Activated effector memory CD4-positive, alpha-beta T cell treated with anti-CD3 and anti-CD28 coated beads, Interleukin-2, amount 50 U/mL, for 16 hours (primary cell): ENCODE measurements around the gene PDRG1.
A peak's percentile ranks its signal among the peaks of the same experiment; 100 is the strongest.

Experiments used
- DNase-seq: peaks from one replicate; pipeline ENCODE4 v3.0.0-alpha.2; 2020

The PDRG1 gene

GRCh38 chr20:31951530-31952453, at the start of gene PDRG1:
TSS of gene PDRG1 (minus strand) at chr20:31952046. CDS start at chr20:31951961, 85 bp downstream.
- peak; percentile 99 for DNase-seq

GRCh38 chr20:31998246-31998645, 46.4 kb upstream of the PDRG1 start:
- no peak for DNase-seq

- no peak for DNase-seq
These were observed 45.1 kb upstream of the PDRG1 start for GRCh38 chr20:31996996-31997395.

- DNase-seq, result no peak
These were observed 40.2 kb upstream of the PDRG1 start for GRCh38 chr20:31992086-31992485.

GRCh38 chr20:31991339-31991705, 39.5 kb upstream of the PDRG1 start:
- no peak for DNase-seq

GRCh38 chr20:31990641-31991338, 38.9 kb upstream of the PDRG1 start:
- DNase-seq, result no peak

- DNase-seq, result no peak
These were observed 37.3 kb upstream of the PDRG1 start for GRCh38 chr20:31989030-31989645.

GRCh38 chr20:31988430-31989015, 36.7 kb upstream of the PDRG1 start:
- DNase-seq, result no peak

GRCh38 chr20:31987744-31988143, 35.9 kb upstream of the PDRG1 start:
- DNase-seq, result no peak

GRCh38 chr20:31984981-31985471, 33.2 kb upstream of the PDRG1 start:
- DNase-seq, result no peak

- DNase-seq, result no peak
These were observed 29.9 kb upstream of the PDRG1 start for GRCh38 chr20:31981784-31982183.

- DNase-seq, result no peak
These were observed 28.0 kb upstream of the PDRG1 start for GRCh38 chr20:31979713-31980426.

GRCh38 chr20:31977080-31977479, 25.2 kb upstream of the PDRG1 start:
- no peak for DNase-seq

GRCh38 chr20:31975874-31976273, 24.0 kb upstream of the PDRG1 start:
- DNase-seq, result no peak

GRCh38 chr20:31974951-31975487, 23.2 kb upstream of the PDRG1 start:
- DNase-seq, result no peak

GRCh38 chr20:31974296-31974695, 22.4 kb upstream of the PDRG1 start:
- no peak for DNase-seq

GRCh38 chr20:31972471-31973021, 20.7 kb upstream of the PDRG1 start:
- no peak for DNase-seq

GRCh38 chr20:31969991-31970390, 18.1 kb upstream of the PDRG1 start:
- no peak for DNase-seq

- DNase-seq, result peak; percentile 92
These were observed 16.7 kb upstream of the PDRG1 start for GRCh38 chr20:31968291-31969126.

- no peak for DNase-seq
These were observed 16.0 kb upstream of the PDRG1 start, which contains the start of gene XKR7 for GRCh38 chr20:31967830-31968249. TSS of gene XKR7 (plus strand) at chr20:31968151. CDS start at chr20:31968176, 25 bp downstream.
